ENCODE results near the gene CCL13.

DNA sequence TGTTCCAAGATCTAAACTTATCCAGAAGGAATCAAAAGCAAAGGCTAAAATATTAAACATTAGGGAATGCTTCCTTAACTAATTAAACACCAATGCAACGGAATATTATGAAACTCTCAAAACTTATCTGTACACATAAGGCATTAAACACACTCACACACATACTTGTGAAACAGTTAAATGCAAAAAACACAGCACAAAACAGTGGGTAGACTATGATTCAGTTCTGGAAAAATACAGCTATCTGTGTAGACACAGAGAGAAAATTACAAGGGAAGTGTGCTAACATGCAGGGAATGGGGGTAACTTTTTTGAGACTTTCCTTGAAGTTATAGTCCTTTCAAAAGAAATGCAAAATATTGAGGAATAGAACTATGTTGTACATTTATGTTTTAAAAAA, 43.4 kb downstream of the CCL13 start:
- no peak for TF ChIP-seq GATAD2B (conservative IDR thresholded peaks at IDR 0.05; ENCODE audit: low read depth)
- no peak for TF ChIP-seq RFX5 (IDR thresholded peaks at IDR 0.05; ENCODE audit: low read depth, low read length)
- TF ChIP-seq, protein P1, sequence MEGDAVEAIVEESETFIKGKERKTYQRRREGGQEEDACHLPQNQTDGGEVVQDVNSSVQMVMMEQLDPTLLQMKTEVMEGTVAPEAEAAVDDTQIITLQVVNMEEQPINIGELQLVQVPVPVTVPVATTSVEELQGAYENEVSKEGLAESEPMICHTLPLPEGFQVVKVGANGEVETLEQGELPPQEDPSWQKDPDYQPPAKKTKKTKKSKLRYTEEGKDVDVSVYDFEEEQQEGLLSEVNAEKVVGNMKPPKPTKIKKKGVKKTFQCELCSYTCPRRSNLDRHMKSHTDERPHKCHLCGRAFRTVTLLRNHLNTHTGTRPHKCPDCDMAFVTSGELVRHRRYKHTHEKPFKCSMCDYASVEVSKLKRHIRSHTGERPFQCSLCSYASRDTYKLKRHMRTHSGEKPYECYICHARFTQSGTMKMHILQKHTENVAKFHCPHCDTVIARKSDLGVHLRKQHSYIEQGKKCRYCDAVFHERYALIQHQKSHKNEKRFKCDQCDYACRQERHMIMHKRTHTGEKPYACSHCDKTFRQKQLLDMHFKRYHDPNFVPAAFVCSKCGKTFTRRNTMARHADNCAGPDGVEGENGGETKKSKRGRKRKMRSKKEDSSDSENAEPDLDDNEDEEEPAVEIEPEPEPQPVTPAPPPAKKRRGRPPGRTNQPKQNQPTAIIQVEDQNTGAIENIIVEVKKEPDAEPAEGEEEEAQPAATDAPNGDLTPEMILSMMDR (IDR thresholded peaks at IDR 0.05 in 2 of 3, conservative IDR thresholded peaks at IDR 0.05 in 1 of 3; ENCODE audit: control insufficient read depth in 2 of 3, extremely low read depth in 1 of 3, insufficient read depth in 1 of 3, low read depth in 3 of 3, low read length in 3 of 3): no peak
- TF ChIP-seq YY1 (IDR thresholded peaks at IDR 0.05; ENCODE audit: low read depth, low read length): no peak
- TF ChIP-seq MEF2A (IDR thresholded peaks at IDR 0.05; ENCODE audit: insufficient read depth, low read depth, low read length): no peak
- TF ChIP-seq KDM1A (IDR thresholded peaks at IDR 0.05; ENCODE audit: borderline replicate concordance): no peak
- TF ChIP-seq NRF1 (conservative IDR thresholded peaks at IDR 0.05; ENCODE audit: low read depth, low read length): no peak
- no peak for TF ChIP-seq MYB (IDR thresholded peaks at IDR 0.05; ENCODE audit: borderline replicate concordance, low read depth, low read length)
- no peak for TF ChIP-seq SMAD1 (IDR thresholded peaks at IDR 0.05; ENCODE audit: low read depth, partially characterized antibody)
- TF ChIP-seq FOXM1 (IDR thresholded peaks at IDR 0.05; ENCODE audit: low read depth, low read length): no peak
- TF ChIP-seq, protein P2, sequence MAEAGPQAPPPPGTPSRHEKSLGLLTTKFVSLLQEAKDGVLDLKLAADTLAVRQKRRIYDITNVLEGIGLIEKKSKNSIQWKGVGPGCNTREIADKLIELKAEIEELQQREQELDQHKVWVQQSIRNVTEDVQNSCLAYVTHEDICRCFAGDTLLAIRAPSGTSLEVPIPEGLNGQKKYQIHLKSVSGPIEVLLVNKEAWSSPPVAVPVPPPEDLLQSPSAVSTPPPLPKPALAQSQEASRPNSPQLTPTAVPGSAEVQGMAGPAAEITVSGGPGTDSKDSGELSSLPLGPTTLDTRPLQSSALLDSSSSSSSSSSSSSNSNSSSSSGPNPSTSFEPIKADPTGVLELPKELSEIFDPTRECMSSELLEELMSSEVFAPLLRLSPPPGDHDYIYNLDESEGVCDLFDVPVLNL (IDR thresholded peaks at IDR 0.05; ENCODE audit: low read depth, low read length): no peak
- no peak for TF ChIP-seq TCF7 (IDR thresholded peaks at IDR 0.05; ENCODE audit: borderline replicate concordance)
- TF ChIP-seq TARDBP (IDR thresholded peaks at IDR 0.05; ENCODE audit: borderline replicate concordance): no peak
- TF ChIP-seq, protein P3, sequence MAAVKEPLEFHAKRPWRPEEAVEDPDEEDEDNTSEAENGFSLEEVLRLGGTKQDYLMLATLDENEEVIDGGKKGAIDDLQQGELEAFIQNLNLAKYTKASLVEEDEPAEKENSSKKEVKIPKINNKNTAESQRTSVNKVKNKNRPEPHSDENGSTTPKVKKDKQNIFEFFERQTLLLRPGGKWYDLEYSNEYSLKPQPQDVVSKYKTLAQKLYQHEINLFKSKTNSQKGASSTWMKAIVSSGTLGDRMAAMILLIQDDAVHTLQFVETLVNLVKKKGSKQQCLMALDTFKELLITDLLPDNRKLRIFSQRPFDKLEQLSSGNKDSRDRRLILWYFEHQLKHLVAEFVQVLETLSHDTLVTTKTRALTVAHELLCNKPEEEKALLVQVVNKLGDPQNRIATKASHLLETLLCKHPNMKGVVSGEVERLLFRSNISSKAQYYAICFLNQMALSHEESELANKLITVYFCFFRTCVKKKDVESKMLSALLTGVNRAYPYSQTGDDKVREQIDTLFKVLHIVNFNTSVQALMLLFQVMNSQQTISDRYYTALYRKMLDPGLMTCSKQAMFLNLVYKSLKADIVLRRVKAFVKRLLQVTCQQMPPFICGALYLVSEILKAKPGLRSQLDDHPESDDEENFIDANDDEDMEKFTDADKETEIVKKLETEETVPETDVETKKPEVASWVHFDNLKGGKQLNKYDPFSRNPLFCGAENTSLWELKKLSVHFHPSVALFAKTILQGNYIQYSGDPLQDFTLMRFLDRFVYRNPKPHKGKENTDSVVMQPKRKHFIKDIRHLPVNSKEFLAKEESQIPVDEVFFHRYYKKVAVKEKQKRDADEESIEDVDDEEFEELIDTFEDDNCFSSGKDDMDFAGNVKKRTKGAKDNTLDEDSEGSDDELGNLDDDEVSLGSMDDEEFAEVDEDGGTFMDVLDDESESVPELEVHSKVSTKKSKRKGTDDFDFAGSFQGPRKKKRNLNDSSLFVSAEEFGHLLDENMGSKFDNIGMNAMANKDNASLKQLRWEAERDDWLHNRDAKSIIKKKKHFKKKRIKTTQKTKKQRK (IDR thresholded peaks at IDR 0.05; ENCODE audit: low read depth, low read length): no peak

All from GM12878 (cell line).